K562 (cell line): ENCODE data around the gene COX6B2. TPM values are rescaled to one million over a fixed set of nuclear protein-coding genes. Genes with fewer than 3 reads are reported as not detected.

Source experiments
- ATAC-seq: fragments of 200-7000 bp; cut with Tn5 transposase; 3 replicates; pipeline ENCODE4 v1.9.1; 2020; ENCODE audit warnings: moderate library complexity
- BruUV-seq: library from RNA; stranded (reverse); fragments of 400-500 nt; replicated peaks from 2 replicates; lab custom pipeline; 2021; lab: Mats Ljungman, UMichigan
- CTCF ChIA-PET: fragments of 300-600 bp; formaldehyde crosslinking; extraction: SDS; loops from one replicate; lab custom pipeline; 2021; ENCODE audit warnings: low intra/inter-chr PET ratio; lab: Yijun Ruan, JAX
- POLR2A ChIA-PET: fragments of 300-600, 350-650 bp; sonication (Branson Sonifier 250); formaldehyde crosslinking; extraction: SDS; loops from one replicate; lab custom pipeline; 2021; ENCODE audit warnings: antibody characterized with exemption, inconsistent platforms; lab: Yijun Ruan, JAX
- DNase-seq, 4 experiments: peaks; one replicate each; pipeline versions ENCODE4 v3.0.0 to v3.0.0-alpha.2; 2011 to 2018; ENCODE audit warnings: low spot score in 3 of 4, mixed read lengths in 3 of 4; ENCODE audit errors: extremely low read depth in 1 of 4
- FAIRE-seq: peaks from 2 replicates; lab custom pipeline; 2011; peaks lifted over from hg19 to GRCh38; lab: Jason Lieb, UNC
- H2AFZ ChIP-seq: 2 replicates; pipeline ENCODE4 v1.6.0; 2011; ENCODE audit warnings: low read depth, low read length, control low read depth, inconsistent platforms
- H3K27ac ChIP-seq: fragments of 200-600 bp; 3 replicates; pipeline ENCODE4 v1.8.0; 2011; ENCODE audit warnings: low read depth, mild to moderate bottlenecking, control low read depth, inconsistent platforms, low read length, moderate library complexity, mixed read lengths; ENCODE audit errors: extremely low read depth
- H3K27me3 ChIP-seq, 2 experiments: fragments of 300-600 bp in 1 of 2; 2 replicates in 1 of 2; 3 replicates in 1 of 2; pipeline versions ENCODE4 v1.6.0 to v1.8.0; 2011; ENCODE audit warnings: inconsistent platforms in 2 of 2, low read length in 2 of 2, mild to moderate bottlenecking in 1 of 2, mixed read lengths in 1 of 2, moderate library complexity in 1 of 2; ENCODE audit not compliant: control insufficient read depth in 2 of 2, insufficient read depth in 2 of 2
- H3K36me3 ChIP-seq: fragments of 300-600 bp; 3 replicates; pipeline ENCODE4 v1.8.0; 2011; ENCODE audit warnings: mild to moderate bottlenecking, low read length, inconsistent platforms; ENCODE audit not compliant: control insufficient read depth, insufficient read depth
- H3K4me1 ChIP-seq, 2 experiments: fragments of 200-600 bp in 1 of 2; replicated peaks in 1 of 2; 2 replicates in 1 of 2; 3 replicates in 1 of 2; pipeline versions ENCODE4 v1.5.1 to v1.8.0; 2011; ENCODE audit warnings: inconsistent platforms in 2 of 2, low read length in 2 of 2, mild to moderate bottlenecking in 1 of 2, mixed read lengths in 1 of 2, moderate library complexity in 1 of 2; ENCODE audit not compliant: control insufficient read depth in 2 of 2, insufficient read depth in 2 of 2
- H3K4me2 ChIP-seq: 2 replicates; pipeline ENCODE4 v1.6.1; 2011; ENCODE audit warnings: low read length, control low read depth, inconsistent platforms, mixed read lengths; ENCODE audit not compliant: insufficient read depth
- H3K4me3 ChIP-seq: fragments of 200-600 bp; sonication (generic), shearing (Covaris generic); 2 replicates; pipeline ENCODE4 v1.5.1; 2016; ENCODE audit warnings: control low read depth, inconsistent platforms
- H3K79me2 ChIP-seq: fragments of 200-600 bp; 3 replicates; pipeline ENCODE4 v1.8.0; 2011; ENCODE audit warnings: low read length, inconsistent platforms; ENCODE audit not compliant: control insufficient read depth, insufficient read depth
- H3K9ac ChIP-seq, 2 experiments: 2 replicates each; pipeline versions ENCODE4 v1.6.0 to v1.6.1; 2011; ENCODE audit warnings: low read depth in 2 of 2, low read length in 2 of 2, control low read depth in 1 of 2, inconsistent platforms in 1 of 2, mild to moderate bottlenecking in 1 of 2, mixed read lengths in 1 of 2; ENCODE audit not compliant: insufficient read depth in 1 of 2
- H3K9me1 ChIP-seq: one replicate; pipeline ENCODE4 v1.6.0; 2011; ENCODE audit warnings: inconsistent platforms, mild to moderate bottlenecking, low read length, moderate library complexity; ENCODE audit not compliant: control insufficient read depth, insufficient read depth
- H3K9me3 ChIP-seq: replicated peaks from 2 replicates; pipeline ENCODE4 v1.5.1; 2011; ENCODE audit warnings: low read depth, low read length, inconsistent platforms; ENCODE audit not compliant: control insufficient read depth, insufficient read depth
- H4K20me1 ChIP-seq: replicated peaks from 2 replicates; pipeline ENCODE4 v1.6.1; 2011; ENCODE audit warnings: low read length, inconsistent platforms, mixed read lengths; ENCODE audit not compliant: control insufficient read depth, insufficient read depth
- ARID2 ChIP-seq: fragments of 450-650 bp; IDR thresholded peaks from 2 replicates; pipeline ENCODE4 v1.6.1; 2017; ENCODE audit warnings: antibody characterized with exemption, mild to moderate bottlenecking
- CTCF ChIP-seq, 3 experiments: IDR thresholded peaks in 2 of 3; conservative IDR thresholded peaks in 1 of 3; 2 replicates each; pipeline ENCODE4 v1.5.1; 2011 to 2012; ENCODE audit warnings: low read length in 3 of 3, mild to moderate bottlenecking in 3 of 3, control low read depth in 2 of 3, improper control_type of control experiment in 1 of 3, inconsistent platforms in 1 of 3, low read depth in 1 of 3, mixed read lengths in 1 of 3, moderate library complexity in 1 of 3; ENCODE audit not compliant: insufficient read depth in 2 of 3
- ETS1 ChIP-seq: conservative IDR thresholded peaks from 2 replicates; pipeline ENCODE4 v1.6.1; 2011; ENCODE audit warnings: low read depth, mild to moderate bottlenecking, low read length; ENCODE audit not compliant: control insufficient read depth
- LEF1 ChIP-seq: fragments of 450-650 bp; IDR thresholded peaks from 2 replicates; pipeline ENCODE4 v1.6.1; 2016; ENCODE audit warnings: mild to moderate bottlenecking
- RFX1 ChIP-seq: fragments of 450-650 bp; IDR thresholded peaks from 2 replicates; pipeline ENCODE4 v1.6.1; 2016; ENCODE audit warnings: mild to moderate bottlenecking, moderate library complexity
- TBP ChIP-seq: optimal IDR thresholded peaks from 2 replicates; pipeline ENCODE3; 2011; ENCODE audit warnings: low read depth, low read length, improper control_type of control experiment
- YY1 ChIP-seq, 3 experiments: IDR thresholded peaks; 2 replicates each; pipeline ENCODE4 v1.6.1; 2011; ENCODE audit warnings: low read length in 2 of 3, mild to moderate bottlenecking in 2 of 3, moderate library complexity in 2 of 3, borderline replicate concordance in 1 of 3, control low read depth in 1 of 3, low read depth in 1 of 3; ENCODE audit not compliant: insufficient read depth in 3 of 3, insufficient replicate concordance in 2 of 3, control insufficient read depth in 1 of 3, insufficient read length in 1 of 3; ENCODE audit errors: extremely low read depth in 1 of 3
- WGBS: fragments of 100-300 bp; shearing (Covaris generic); methylation state at CpG from one replicate; pipeline ENCODE4 v1.1.6; 2016; ENCODE audit warnings: low coverage, mixed read lengths; ENCODE audit not compliant: insufficient coverage; ENCODE audit errors: missing lambda C conversion rate; 5-methylcytosine and 5-hydroxymethylcytosine counted together
- in situ Hi-C: fragments of 300-500 bp; cut with MboI; formaldehyde crosslinking; loops from 4 replicates; pipeline ENCODE4 v1.15.0; 2018; ENCODE audit warnings: inconsistent platforms, mixed read lengths
- intact Hi-C: fragments of 100-400 bp; cut with micrococcal nuclease; formaldehyde crosslinking; loops from 2 replicates; pipeline ENCODE4 v1.14.2; 2022
- polyA plus RNA-seq, 8 experiments: library from polyadenylated mRNA; depleted of rRNA in 4 of 8; stranded (reverse) in 5 of 8; unstranded in 3 of 8; fragments of >200 nt; fragmentation: Nextera tagmentation in 2 of 8; fragmentation: Illumina TruSeq in 1 of 8; extraction: Ambion mirVana in 2 of 8; extraction: Trizol in 1 of 8; gene quantifications; 2 replicates each; pipeline versions ENCODE4 v1.2.1 to v1.2.3, GENCODE V29; 2011 to 2014; ENCODE audit warnings: inconsistent platforms in 1 of 8, missing spikeins in 1 of 8
- total RNA-seq, 7 experiments: library from RNA; depleted of rRNA in 6 of 7; stranded (reverse); fragments of >200 nt in 6 of 7; fragmentation: Illumina TruSeq in 2 of 7; extraction: Trizol in 2 of 7; gene quantifications; 2 replicates each; pipeline versions ENCODE4 v1.2.1 to v1.2.3, GENCODE V29; 2011 to 2021; ENCODE audit warnings: low replicate concordance in 1 of 7

Gene COX6B2
- total and polyA plus RNA-seq, 9 of the 15 experiments (the other 6 are each of a cell fraction or from before 2014, with no cell fraction given), result 0.40 to 2.5 (median 0.83) TPM

- FAIRE-seq, result no peak
- Histone ChIP-seq H3K9me1 (no peaks in the 10 kb centered on the region), H3K4me1 (peaks cover 8 to 45% of the 10 kb centered on the region in 2 experiments; a peak in 4 of 5 replicates), H3K27ac (no peak overlapping the region), H2AFZ (no peak overlapping the region), H3K36me3 (no peaks in the 10 kb centered on the region)
- in situ Hi-C loops, result no loop called here
- TF ChIP-seq LEF1, result no peak
- TF ChIP-seq, all 486 proteins: peak for 0
- H3K27me3 ChIP-seq, result no peaks in the 10 kb centered on the region
- no peaks in the 10 kb centered on the region for H3K79me2 ChIP-seq
- no TSS peak for BruUV-seq
- H3K9me3 ChIP-seq, result no peaks in the 10 kb centered on the region
- ATAC-seq, result no peak
- 79% methylated on average over 6 of the region's 8 CpGs for WGBS
- ChIA-PET CTCF (no interaction called here), POLR2A (interaction anchor here (0.7 to 2.0 kb wide), 6 partner anchors 8 to 847 kb away, joined by 3 to 8 read pairs (median 4); partner anchors contain the start of gene UBE2S)
- no peak overlapping the region for H3K4me2 ChIP-seq
- H3K4me3 ChIP-seq, result no peak overlapping the region
- H4K20me1 ChIP-seq, result no peaks in the 10 kb centered on the region
- intact Hi-C loops, result no loop called here
- peak overlapping the region in 1 of 2 experiments; percentile 79; a peak in 2 of 4 replicates for H3K9ac ChIP-seq
- no peak for DNase-seq
Observed at GRCh38 chr19:55320844-55321419, 33.6 kb downstream of the COX6B2 start.

GRCh38 chr19:55319785-55320184 is 34.7 kb downstream of the COX6B2 start:
- peak overlapping the region; percentile 91 for H2AFZ ChIP-seq
- H3K4me2 ChIP-seq, result peak overlapping the region; percentile 50
- 22% methylated on average over 21 of the region's 21 CpGs for WGBS
- intact Hi-C loops, result no loop called here
- peaks cover 3 to 36% of the 10 kb centered on the region in 2 experiments; a peak in 4 of 5 replicates for H3K4me1 ChIP-seq
- H3K36me3 ChIP-seq, result no peaks in the 10 kb centered on the region
- H3K9me1 ChIP-seq, result no peaks in the 10 kb centered on the region
- H3K27me3 ChIP-seq, result no peaks in the 10 kb centered on the region
- FAIRE-seq (no peak), ATAC-seq (peak; percentile 97), DNase-seq (peak; percentile 63 to 78 (median 68))
- CTCF ChIA-PET, result no interaction called here
- no TSS peak for BruUV-seq
- no peak overlapping the region for H3K4me3 ChIP-seq
- no peaks in the 10 kb centered on the region for H3K9me3 ChIP-seq
- no peaks in the 10 kb centered on the region for H4K20me1 ChIP-seq
- no peaks in the 10 kb centered on the region for H3K79me2 ChIP-seq
- peak overlapping the region in 1 of 2 experiments; percentile 55; a peak in 2 of 4 replicates for H3K9ac ChIP-seq
- in situ Hi-C loops, result no loop called here
- POLR2A ChIA-PET, result interaction anchor here (0.7 kb wide), 1 partner anchor 9 kb away, joined by 3 read pairs; no protein-coding TSS in a partner anchor
- no peak overlapping the region for H3K27ac ChIP-seq
- peak in 1 of 3 experiments; percentile 8; a peak in 1 of 6 replicates for TF ChIP-seq CTCF (IDR thresholded peaks at IDR 0.05 in 2 of 3, conservative IDR thresholded peaks at IDR 0.05 in 1 of 3; ENCODE audit: insufficient read depth in 2 of 3, low read depth in 1 of 3, low read length in 3 of 3)
- TF ChIP-seq ETS1, result peak; percentile 94
- TF ChIP-seq ARID2, result no peak
- peak; percentile 14 for TF ChIP-seq TBP
- TF ChIP-seq YY1 (IDR thresholded peaks at IDR 0.05; ENCODE audit: borderline replicate concordance in 1 of 3, control insufficient read depth in 1 of 3, extremely low read depth in 1 of 3, insufficient read depth in 3 of 3, insufficient read length in 1 of 3, insufficient replicate concordance in 2 of 3, low read depth in 1 of 3, low read length in 2 of 3), result peak in 2 of 3 experiments; percentile 33 to 45
- TF ChIP-seq RFX1, result no peak
